Left hindlimb (tissue), 1 donor: ENCODE results near the gene CIC.
A peak's percentile ranks its signal among the peaks of the same experiment; 100 is the strongest.

ENCODE experiments used
- DNase-seq: peaks from one replicate; pipeline ENCODE4 v3.0.0-alpha.2; 2018

The CIC gene

GRCh38 chr19:42290136-42290522 is 21.1 kb downstream of the CIC start:
- DNase-seq = peak; percentile 33

- peak; percentile 31 for DNase-seq
These were observed 21.7 kb downstream of the CIC start for GRCh38 chr19:42290523-42291434.

GRCh38 chr19:42291435-42291810 is 22.4 kb downstream of the CIC start:
- peak; percentile 48 for DNase-seq

- peak; percentile 34 for DNase-seq
These were observed 23.2 kb downstream of the CIC start for GRCh38 chr19:42292042-42292960.

GRCh38 chr19:42292963-42293362 is 23.9 kb downstream of the CIC start:
- no peak for DNase-seq

GRCh38 chr19:42293540-42293939 is 24.5 kb downstream of the CIC start:
- DNase-seq = peak; percentile 35

GRCh38 chr19:42293948-42294347 is 24.9 kb downstream of the CIC start:
- DNase-seq = peak; percentile 40

- peak; percentile 31 for DNase-seq
These were observed 25.6 kb downstream of the CIC start for GRCh38 chr19:42294471-42295137.

GRCh38 chr19:42295342-42295741 is 26.3 kb downstream of the CIC start:
- no peak for DNase-seq

- DNase-seq = peak; percentile 83
These were observed 26.9 kb downstream of the CIC start for GRCh38 chr19:42295831-42296525.

GRCh38 chr19:42297039-42297438 is 28.0 kb downstream of the CIC start:
- DNase-seq = no peak

GRCh38 chr19:42301646-42302203 is 32.7 kb downstream of the CIC start, which contains the start of gene PRR19:
Gene PRR19 (plus strand): TSS chr19:42302132. CDS start chr19:42309585, 7,453 bp downstream.
- no peak for DNase-seq

- no peak for DNase-seq
These were observed 34.0 kb downstream of the CIC start for GRCh38 chr19:42303101-42303464.

- DNase-seq = no peak
These were observed 34.8 kb downstream of the CIC start for GRCh38 chr19:42303876-42304275.

GRCh38 chr19:42306646-42307045 is 37.6 kb downstream of the CIC start:
- no peak for DNase-seq

- no peak for DNase-seq
These were observed 40.6 kb downstream of the CIC start for GRCh38 chr19:42309686-42310085.

- DNase-seq = no peak
These were observed 42.6 kb downstream of the CIC start for GRCh38 chr19:42311657-42312056.

- no peak for DNase-seq
These were observed 43.3 kb downstream of the CIC start for GRCh38 chr19:42312370-42312769.

- DNase-seq = peak; percentile 62
These were observed 44.2 kb downstream of the CIC start, which contains the start of gene TMEM145 for GRCh38 chr19:42313096-42313839. Gene TMEM145 (plus strand): TSS chr19:42313309. CDS start chr19:42313377, 68 bp downstream.

- no peak for DNase-seq
These were observed 45.0 kb downstream of the CIC start for GRCh38 chr19:42313840-42314755.
